PC-9 (cell line): ENCODE results near the gene KLHL35. TPM values are rescaled to one million over a fixed set of nuclear protein-coding genes. Genes with fewer than 3 reads are reported as not detected.

Source experiments
- BruUV-seq: library from RNA; stranded (reverse); fragments of 400-500 nt; replicated peaks from 2 replicates; lab custom pipeline; 2021; lab: Mats Ljungman, UMichigan
- CTCF ChIA-PET: fragments of 300-600 bp; sonication (Branson Sonifier 250); formaldehyde crosslinking; loops from one replicate; lab custom pipeline; 2022; ENCODE audit warnings: antibody characterized with exemption; lab: Charles Lee
- POLR2A ChIA-PET: fragments of 300-600 bp; sonication (Branson Sonifier 250); formaldehyde crosslinking; loops from one replicate; lab custom pipeline; 2022; ENCODE audit warnings: antibody characterized with exemption; ENCODE audit not compliant: unreplicated experiment; lab: Charles Lee
- DNase-seq, 2 experiments: peaks; one replicate each; pipeline versions ENCODE4 v3.0.0 to v3.0.0-alpha.2; 2015 to 2022; ENCODE audit warnings: mixed read lengths in 1 of 2
- H2AFZ ChIP-seq: fragments of 200-600 bp; sonication (generic); 2 replicates; pipeline ENCODE4 v1.8.1; 2017; ENCODE audit warnings: antibody characterized with exemption
- H3F3A ChIP-seq: fragments of 200-600 bp; sonication (generic); 2 replicates; pipeline ENCODE4 v1.8.1; 2017; ENCODE audit warnings: antibody characterized with exemption, mild to moderate bottlenecking, low read depth; ENCODE audit not compliant: insufficient read depth
- H3K27ac ChIP-seq: fragments of 200-600 bp; sonication (generic); 2 replicates; pipeline ENCODE4 v1.6.1; 2016; ENCODE audit warnings: mixed run types
- H3K27me3 ChIP-seq: fragments of 200-600 bp; sonication (generic); 2 replicates; pipeline ENCODE4 v1.6.1; 2016; ENCODE audit warnings: low read depth, mixed run types; ENCODE audit not compliant: insufficient read depth
- H3K36me3 ChIP-seq: fragments of 200-600 bp; sonication (generic); 2 replicates; pipeline ENCODE4 v1.6.1; 2016; ENCODE audit warnings: low read depth, mixed run types
- H3K4me1 ChIP-seq: fragments of 200-600 bp; sonication (generic); replicated peaks from 2 replicates; pipeline ENCODE4 v1.6.1; 2016; ENCODE audit warnings: mixed run types; ENCODE audit not compliant: insufficient read depth
- H3K4me2 ChIP-seq: fragments of 200-600 bp; sonication (generic); 2 replicates; pipeline ENCODE4 v1.6.1; 2017; ENCODE audit warnings: mixed run types
- H3K4me3 ChIP-seq: fragments of 200-600 bp; sonication (generic); 2 replicates; pipeline ENCODE4 v1.6.1; 2016; ENCODE audit warnings: mixed run types
- H3K79me2 ChIP-seq: fragments of 200-600 bp; sonication (generic); 2 replicates; pipeline ENCODE4 v1.6.1; 2017; ENCODE audit warnings: low read depth, mixed run types
- H3K9me2 ChIP-seq: fragments of 200-600 bp; sonication (generic); 2 replicates; pipeline ENCODE4 v1.8.1; 2017; ENCODE audit warnings: mild to moderate bottlenecking; ENCODE audit not compliant: insufficient read depth
- H3K9me3 ChIP-seq: fragments of 200-600 bp; sonication (generic); 2 replicates; pipeline ENCODE4 v1.8.1; 2016; ENCODE audit warnings: low read depth; ENCODE audit not compliant: insufficient read depth
- H4K20me1 ChIP-seq: fragments of 200-600 bp; sonication (generic); 2 replicates; pipeline ENCODE4 v1.8.1; 2017; ENCODE audit not compliant: insufficient read depth
- EZH2 ChIP-seq: fragments of 200-600 bp; sonication (generic); IDR thresholded peaks from 2 replicates; pipeline ENCODE4 v1.8.0; 2017; ENCODE audit warnings: antibody characterized with exemption, low read depth
- intact Hi-C: fragments of 100-400 bp; cut with micrococcal nuclease; formaldehyde crosslinking; loops from one replicate; pipeline ENCODE4 v1.10.0; 2022; ENCODE audit not compliant: unreplicated experiment
- total RNA-seq: library from RNA; stranded (reverse); gene quantifications from 2 replicates; pipeline ENCODE4 v1.2.3, GENCODE V29; 2021
- TF ChIP-seq, protein P1 (sequence below): fragments of 200-600 bp; sonication (generic); conservative IDR thresholded peaks from 2 replicates; pipeline ENCODE4 v1.6.1; 2017; ENCODE audit warnings: mixed run types, antibody characterized with exemption, mild to moderate bottlenecking, moderate library complexity

The KLHL35 gene
- total RNA-seq, 1 experiment from 2014 or later, result 11.1 TPM

DNA sequence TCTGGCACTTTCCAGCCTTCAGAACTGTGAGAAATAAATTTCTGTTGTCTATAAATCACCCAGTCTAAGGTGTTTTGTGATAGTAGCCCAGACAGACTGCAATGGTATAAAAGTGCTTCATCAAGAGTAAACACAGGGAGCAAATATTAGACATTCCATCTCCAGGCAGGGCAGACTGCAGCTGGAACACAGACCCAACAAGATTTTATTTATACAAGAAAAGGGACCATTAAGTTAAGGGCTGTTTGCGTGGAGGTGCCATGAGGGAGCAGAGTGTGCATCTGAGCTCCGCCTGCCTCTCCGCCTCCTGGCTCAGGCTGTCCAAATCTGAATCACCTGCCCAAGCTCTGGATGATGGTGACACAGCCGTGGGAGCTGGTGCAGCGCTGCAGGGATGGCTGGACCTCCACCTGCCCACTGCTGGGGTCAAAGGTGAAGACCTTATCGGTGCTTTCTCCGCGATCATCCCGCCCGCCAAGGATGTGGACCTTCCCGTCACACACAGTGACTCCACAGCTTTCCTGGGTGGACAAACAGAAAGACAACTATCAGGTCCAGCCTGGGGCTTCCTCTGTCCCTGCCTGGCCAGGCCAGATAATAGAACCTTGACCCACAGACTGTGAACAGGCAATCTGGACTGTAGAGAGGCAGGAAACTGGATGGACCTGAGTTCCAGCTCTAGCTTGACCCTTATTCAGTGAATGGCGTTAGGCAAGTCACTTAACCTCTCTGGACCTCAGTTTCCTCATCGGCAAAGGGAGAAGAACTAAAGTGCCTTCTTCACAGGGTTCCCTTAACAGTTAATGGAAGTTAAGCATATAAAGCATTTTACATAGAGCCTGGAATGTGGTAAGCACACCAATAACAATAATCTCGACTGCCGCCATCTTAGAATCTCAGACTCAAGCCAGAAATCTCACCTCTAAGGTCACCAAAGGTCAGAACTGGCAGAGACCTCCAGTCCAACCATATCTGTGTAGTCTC is 10.5 kb downstream of the KLHL35 start:
- Histone ChIP-seq H4K20me1 (no peaks in the 10 kb centered on the region), H3K27me3 (no peaks in the 10 kb centered on the region), H3K27ac (peak overlapping the region; percentile 58), H3K36me3 (no peaks in the 10 kb centered on the region; the same call in 1 of the 2 replicates), H3F3A (peaks cover 33% of the 10 kb centered on the region; the same call in 1 of the 2 replicates), H3K4me2 (no peak overlapping the region; the same call in 1 of the 2 replicates), H3K9me2 (no peaks in the 10 kb centered on the region), H2AFZ (no peak overlapping the region), H3K4me1 (peaks cover 31% of the 10 kb centered on the region), H3K9me3 (no peaks in the 10 kb centered on the region), H3K79me2 (no peaks in the 10 kb centered on the region), H3K4me3 (no peak overlapping the region)
- POLR2A ChIA-PET, result interaction anchor here (0.5 kb wide), 1 partner anchor 1276 kb away, joined by 19 read pairs; no protein-coding TSS in a partner anchor
- intact Hi-C loops, result no loop called here
- TF ChIP-seq, protein P1, sequence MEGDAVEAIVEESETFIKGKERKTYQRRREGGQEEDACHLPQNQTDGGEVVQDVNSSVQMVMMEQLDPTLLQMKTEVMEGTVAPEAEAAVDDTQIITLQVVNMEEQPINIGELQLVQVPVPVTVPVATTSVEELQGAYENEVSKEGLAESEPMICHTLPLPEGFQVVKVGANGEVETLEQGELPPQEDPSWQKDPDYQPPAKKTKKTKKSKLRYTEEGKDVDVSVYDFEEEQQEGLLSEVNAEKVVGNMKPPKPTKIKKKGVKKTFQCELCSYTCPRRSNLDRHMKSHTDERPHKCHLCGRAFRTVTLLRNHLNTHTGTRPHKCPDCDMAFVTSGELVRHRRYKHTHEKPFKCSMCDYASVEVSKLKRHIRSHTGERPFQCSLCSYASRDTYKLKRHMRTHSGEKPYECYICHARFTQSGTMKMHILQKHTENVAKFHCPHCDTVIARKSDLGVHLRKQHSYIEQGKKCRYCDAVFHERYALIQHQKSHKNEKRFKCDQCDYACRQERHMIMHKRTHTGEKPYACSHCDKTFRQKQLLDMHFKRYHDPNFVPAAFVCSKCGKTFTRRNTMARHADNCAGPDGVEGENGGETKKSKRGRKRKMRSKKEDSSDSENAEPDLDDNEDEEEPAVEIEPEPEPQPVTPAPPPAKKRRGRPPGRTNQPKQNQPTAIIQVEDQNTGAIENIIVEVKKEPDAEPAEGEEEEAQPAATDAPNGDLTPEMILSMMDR, result no peak
- no peak for TF ChIP-seq EZH2
- peak in 1 of 2 experiments; percentile 65 for DNase-seq
- no TSS peak for BruUV-seq
- CTCF ChIA-PET, result no interaction called here

DNA sequence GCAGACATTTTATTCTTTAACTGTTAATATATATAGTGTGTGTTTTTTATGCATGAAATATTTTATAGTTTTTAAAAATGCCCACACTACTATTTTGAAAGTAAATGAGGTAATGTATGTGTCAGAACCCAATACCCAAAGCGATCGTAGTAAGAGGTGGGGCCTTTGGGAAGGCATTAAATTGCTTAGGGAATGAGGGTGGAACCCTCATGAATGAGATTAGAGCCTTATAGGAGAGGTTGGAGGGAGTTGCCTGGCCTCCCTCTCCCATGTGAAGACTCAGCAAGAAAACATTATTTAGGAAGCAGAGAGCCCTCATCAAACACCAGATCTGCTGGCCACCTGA is 11.1 kb downstream of the KLHL35 start:
- H3K36me3 ChIP-seq, result no peaks in the 10 kb centered on the region; the same call in 1 of the 2 replicates
- H4K20me1 ChIP-seq, result no peaks in the 10 kb centered on the region
- POLR2A ChIA-PET, result no interaction called here
- no peaks in the 10 kb centered on the region for H3K9me3 ChIP-seq
- H2AFZ ChIP-seq, result no peak overlapping the region
- TF ChIP-seq EZH2, result no peak
- TF ChIP-seq, protein P1, result no peak
- no peak overlapping the region; the same call in 1 of the 2 replicates for H3K4me2 ChIP-seq
- H3K4me1 ChIP-seq, result peaks cover 31% of the 10 kb centered on the region
- no peaks in the 10 kb centered on the region for H3K27me3 ChIP-seq
- CTCF ChIA-PET, result no interaction called here
- H3K9me2 ChIP-seq, result no peaks in the 10 kb centered on the region
- no peak overlapping the region for H3K4me3 ChIP-seq
- H3K27ac ChIP-seq, result peak overlapping the region; percentile 58
- DNase-seq, result no peak
- no peaks in the 10 kb centered on the region for H3K79me2 ChIP-seq
- intact Hi-C loops, result no loop called here
- no TSS peak for BruUV-seq
- peaks cover 31% of the 10 kb centered on the region; the same call in 1 of the 2 replicates for H3F3A ChIP-seq

DNA sequence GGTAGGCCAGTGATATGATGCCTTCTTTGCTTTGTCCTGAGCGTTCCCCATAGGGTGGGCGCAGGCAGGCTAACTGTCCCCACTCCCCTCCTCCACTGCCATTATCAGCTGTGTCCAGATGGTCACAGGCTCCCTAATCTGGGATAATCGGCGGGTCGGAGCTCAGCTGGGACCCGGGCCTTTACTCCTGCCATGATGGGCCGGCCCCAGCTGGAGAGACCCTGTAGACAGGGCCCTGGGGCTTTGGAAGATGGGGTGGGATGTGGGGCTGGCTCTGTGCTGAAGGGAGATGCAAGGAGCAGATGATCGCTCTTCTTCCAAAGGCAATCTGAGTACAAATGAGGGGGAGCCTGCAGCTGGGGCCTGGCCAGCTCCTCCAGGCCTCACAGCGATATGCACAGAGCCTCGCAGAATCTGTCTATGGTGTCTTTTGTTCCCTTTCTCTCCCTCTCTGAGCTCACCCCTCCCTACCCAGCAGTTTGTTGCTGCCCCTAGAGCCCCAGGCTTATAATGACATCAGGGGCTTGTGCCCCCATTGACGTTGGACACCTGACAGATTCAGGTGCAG is 11.9 kb downstream of the KLHL35 start:
- no peaks in the 10 kb centered on the region for H4K20me1 ChIP-seq
- H3K4me3 ChIP-seq, result no peak overlapping the region
- H3F3A ChIP-seq, result peaks cover 31% of the 10 kb centered on the region; the same call in 1 of the 2 replicates
- ChIA-PET CTCF (no interaction called here), POLR2A (no interaction called here)
- H3K9me2 ChIP-seq, result no peaks in the 10 kb centered on the region
- no peaks in the 10 kb centered on the region for H3K9me3 ChIP-seq
- intact Hi-C loops, result no loop called here
- H2AFZ ChIP-seq, result no peak overlapping the region
- BruUV-seq, result no TSS peak
- H3K27ac ChIP-seq, result peak overlapping the region; percentile 58
- no peak for TF ChIP-seq EZH2
- TF ChIP-seq, protein P1, result no peak
- no peak overlapping the region for H3K4me2 ChIP-seq
- H3K79me2 ChIP-seq, result no peaks in the 10 kb centered on the region
- DNase-seq, result no peak
- H3K4me1 ChIP-seq, result peaks cover 31% of the 10 kb centered on the region
- no peaks in the 10 kb centered on the region for H3K27me3 ChIP-seq
- H3K36me3 ChIP-seq, result no peaks in the 10 kb centered on the region; the same call in 1 of the 2 replicates
